HuH-7.5 (cell line): ENCODE results near the gene RNF32.

ENCODE experiments used
- DNase-seq: peaks from one replicate; pipeline ENCODE4 v3.0.0; 2011; ENCODE audit warnings: low spot score

RNF32 gene

DNA sequence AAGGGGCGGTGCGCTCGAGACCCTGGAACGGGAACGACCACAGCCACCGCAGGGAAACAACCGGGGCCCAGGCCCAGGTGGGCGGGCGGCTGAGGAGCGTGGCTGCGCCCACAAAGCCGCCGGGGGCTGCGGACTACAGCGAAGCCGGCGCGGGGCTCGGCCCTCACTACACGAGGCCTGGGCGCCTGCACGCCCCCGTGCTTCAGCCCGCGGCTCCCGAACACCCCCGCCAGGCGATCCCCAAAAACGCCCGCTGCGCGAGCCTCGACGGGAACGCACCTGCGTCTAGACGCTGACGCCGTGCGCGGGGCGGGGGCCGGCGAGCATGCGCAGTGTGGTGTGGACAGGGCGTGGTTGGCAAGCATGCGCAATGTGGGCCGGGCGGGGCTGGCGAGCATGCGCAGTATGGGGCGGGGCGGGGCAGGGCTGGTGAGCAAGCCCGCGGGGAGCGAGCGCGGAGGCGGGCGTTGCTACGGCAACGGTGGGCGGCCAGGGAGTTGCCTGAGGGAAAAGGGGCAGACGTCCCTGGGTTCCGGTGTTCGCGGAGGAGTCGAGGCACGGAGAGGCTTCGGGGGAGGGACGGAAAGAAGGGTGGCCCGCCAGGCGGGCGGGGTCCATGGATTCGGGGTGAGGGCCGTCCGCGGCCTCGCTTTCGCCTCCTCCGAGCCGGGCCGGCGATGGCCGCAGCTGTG lies at the start of gene RNF32:
RNF32 (plus strand) TSS at position 518 of the 692 bp plus-strand sequence. CDS start 3,104 bp downstream, outside the sequence.
- DNase-seq, result peak; percentile 90

DNA sequence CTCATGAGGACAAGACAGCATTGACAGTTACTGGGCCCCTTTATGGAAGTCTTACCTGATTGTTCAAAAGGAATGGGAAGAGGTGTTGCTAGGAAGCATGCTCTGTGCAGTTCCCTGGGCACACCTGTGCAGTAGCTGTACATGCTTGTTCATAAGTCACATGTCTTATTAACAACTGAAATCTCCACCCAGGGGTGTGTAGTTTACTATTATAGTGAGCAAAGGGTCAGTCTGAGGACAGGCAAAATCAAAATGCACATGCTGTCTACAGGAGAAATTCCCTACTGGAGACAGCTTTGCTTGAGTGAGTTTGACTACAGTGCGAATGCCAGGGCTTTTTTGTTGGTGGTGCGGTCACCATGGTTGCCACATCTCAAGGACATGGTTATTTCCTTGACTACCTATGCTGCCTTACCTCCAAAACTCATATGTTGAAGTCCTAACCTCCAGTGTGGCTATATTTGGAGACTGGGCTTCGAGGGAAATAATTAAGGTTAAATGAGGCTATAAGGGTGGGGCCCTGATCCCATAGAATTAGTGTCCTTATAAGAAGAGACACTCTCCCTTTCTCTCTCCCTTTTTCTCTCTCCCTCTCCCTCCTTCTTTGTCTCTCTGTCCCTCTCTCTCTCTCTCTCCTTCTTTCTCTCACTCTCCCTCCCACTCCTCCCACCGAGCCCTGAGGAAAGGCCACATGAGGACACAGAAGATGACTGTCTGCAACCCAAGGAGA lies 48.3 kb upstream of the RNF32 start:
- DNase-seq, result no peak

DNA sequence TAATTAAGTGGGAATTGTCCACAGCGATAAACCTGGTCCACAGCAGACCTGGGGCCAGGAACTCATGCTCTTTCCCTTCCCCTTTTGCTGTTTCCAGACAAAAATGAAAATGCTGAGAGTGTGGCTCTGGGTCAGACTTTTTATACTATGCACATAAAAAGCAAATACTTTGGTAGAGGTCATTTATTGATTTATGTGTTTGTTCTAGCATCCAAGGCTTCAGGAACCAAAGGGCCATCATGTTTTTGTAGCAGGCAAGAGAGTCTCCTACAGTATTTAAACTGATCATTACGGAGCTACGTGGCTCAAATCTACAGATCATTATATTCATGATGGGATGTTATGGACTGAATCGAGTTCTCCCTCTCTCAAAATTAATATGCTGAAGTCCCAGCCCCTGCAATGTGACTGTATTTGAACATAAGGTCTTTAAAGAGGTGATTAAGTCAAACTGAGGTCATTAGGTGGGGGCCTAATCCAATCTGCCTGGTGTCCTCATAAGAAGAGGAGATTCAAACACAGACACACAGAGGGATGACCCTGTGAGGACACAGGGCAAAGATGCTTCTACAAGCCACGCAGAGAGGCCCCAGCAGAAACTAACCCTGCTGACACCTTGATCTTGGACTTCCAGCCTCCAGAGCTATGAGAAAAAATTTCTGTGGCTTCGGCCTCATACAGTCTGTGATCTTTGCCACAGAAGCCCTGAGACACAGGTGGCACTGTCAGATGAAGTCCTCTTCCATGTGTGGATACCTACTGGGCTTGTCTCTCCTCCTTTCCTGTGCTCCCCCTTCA lies 46.1 kb upstream of the RNF32 start:
- DNase-seq, result no peak

GRCh38 chr7:156600496-156600895 lies 40.1 kb upstream of the RNF32 start:
- no peak for DNase-seq

DNA sequence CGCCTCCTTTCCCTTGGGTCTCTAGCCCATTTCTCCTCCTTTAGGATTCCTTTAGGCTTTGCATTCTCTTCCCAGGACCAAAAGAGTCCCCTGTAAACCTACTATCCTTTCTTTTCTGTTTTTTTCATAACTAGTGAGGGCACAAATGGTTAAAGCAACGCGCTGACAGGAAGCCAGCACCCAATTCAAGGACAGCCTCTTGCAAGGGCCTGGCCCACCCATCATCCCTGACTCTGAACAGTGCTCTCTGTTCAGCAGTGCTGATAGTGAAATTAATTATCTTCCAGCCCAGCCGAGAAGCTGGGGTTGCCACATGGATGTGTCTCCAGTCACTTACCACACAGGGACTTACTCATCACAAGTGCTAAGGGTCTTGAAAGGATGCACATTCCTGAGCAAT lies 38.3 kb upstream of the RNF32 start:
- no peak for DNase-seq

DNA sequence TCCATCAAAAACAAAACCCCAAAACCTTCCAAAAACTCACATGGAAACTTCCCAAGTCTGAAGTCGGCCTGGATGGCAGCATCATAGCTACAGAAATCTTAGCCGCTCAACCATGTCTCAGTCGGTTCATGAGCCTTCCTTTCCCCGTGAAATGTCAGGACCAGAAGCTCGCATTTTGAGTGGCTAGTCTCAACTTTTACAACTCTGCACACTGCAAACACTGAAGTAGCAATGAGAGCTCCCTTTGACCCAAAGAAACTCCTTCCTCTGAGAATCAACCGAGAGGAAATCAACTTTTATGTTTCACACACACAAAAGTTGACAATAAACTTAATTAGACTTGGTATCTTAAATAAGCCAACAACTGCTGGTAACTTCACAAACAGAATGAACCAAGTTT lies 37.6 kb upstream of the RNF32 start:
- DNase-seq, result no peak

GRCh38 chr7:156603629-156604028 lies 36.9 kb upstream of the RNF32 start:
- DNase-seq, result no peak

DNA sequence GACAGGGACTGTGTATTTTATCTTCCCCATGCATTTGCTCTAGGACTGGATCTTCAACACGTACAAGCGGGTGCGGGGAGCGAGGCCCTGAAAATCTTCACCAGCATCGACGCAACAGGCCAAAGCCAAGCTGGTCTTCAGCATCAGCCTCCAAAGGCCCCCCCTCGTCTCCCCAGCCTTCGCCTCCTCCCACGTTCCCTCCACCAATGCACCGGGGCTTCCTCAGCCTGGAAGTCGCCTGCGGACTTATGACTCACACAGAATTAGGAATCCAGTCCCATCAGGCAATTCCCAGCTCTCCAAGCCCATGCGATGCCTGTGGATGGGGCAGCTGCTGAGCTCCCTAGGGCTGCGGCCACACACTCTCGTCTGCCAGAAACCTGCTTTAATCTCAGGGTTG lies 36.3 kb upstream of the RNF32 start:
- DNase-seq, result no peak

DNA sequence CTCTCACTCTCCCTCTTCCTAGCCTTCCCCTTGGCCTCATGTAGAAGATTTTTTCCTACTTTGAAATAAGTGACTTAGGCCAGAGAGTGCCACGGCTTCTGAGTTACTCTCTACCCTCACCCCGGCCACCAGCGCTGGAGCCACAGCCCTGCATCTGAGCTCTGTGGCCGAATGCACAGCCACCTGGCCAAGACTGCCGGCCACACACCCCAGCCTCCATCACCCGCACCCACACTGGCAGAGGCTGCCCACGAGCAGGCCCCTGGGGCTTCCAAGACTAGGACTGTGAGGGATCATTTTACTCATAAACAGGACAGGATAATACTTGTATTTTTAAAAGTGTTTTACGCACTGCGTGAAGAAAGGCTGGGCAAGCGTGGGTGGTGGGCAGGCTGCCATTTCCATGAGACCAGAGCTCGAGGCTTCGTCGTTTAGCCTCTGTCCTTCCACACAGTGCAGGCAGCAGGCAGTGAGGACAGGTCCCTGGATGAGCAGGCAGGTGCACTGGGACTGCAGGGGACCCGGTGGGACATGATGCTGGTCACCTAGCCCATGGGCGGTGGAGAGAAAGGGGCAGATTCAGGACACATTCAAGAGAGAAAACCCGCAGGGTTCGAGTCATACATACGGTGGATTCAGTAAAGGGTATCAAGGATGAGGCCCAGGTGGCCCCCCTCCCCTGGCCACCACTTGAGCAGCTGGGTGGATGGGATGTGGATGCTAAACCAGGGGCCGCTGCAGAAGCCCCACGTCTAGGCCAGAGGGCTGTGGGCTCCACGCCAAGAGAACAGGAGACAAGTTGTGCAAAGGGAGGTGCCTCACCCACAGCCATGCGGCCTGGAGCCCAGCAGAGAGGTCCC lies 35.5 kb upstream of the RNF32 start:
- DNase-seq, result no peak

GRCh38 chr7:156606135-156606534 lies 34.4 kb upstream of the RNF32 start:
- DNase-seq, result no peak

GRCh38 chr7:156606691-156607331 lies 33.8 kb upstream of the RNF32 start:
- no peak for DNase-seq

DNA sequence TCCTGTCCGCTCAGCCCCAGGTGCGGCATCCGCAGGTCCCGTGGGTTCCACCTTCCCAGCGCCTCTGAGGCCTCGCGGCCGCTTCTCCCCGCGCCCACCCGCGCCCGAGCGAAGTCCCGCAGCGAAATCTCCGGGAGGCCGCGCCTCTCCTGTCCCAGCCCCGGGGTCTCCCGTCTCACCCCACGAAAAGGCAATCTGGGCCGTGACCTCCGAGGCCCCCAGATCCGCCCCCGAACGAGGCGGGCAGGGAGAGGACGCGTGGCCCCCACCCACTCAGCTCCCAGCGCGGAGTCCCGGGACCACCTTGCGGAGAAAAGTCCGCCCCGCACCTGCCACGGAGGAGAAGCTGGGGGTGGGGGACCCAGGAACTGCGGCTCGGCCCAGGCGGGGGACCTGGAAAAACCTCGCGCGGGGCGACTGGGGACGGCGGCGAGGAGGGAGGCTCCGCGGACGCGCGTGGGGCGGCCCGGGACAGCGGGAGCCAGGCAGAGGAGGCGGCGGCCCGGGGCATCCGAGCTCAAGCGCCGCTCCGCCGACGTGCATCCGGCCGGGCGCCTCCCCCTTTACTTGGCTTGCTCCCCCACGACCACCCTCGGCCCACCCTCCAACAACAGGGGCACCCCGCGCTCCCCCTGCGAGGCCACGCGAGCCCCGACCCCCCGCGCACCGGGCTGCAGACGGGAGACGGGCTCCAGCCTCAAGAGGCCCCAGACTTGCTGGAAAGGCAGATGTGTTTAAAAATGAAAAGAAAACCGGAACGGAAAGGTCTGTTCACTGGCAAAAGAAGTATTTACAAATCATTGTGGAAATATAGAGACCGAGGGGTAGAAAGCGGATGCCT lies 33.0 kb upstream of the RNF32 start:
- no peak for DNase-seq

DNA sequence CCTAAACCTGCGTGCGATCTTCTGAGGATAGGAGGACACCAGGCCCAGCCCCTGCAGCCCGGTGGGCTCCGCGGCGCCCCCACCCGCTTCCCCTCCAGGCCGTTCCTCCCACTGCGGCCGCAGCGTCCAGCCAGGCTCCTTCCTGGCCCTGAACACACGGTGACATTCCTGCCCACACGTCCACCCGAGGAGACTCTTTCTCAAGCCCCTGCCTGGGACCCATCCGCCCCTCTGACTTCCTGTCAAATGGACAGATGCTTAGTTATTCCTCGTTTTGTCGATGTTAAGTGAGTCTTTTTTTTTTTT lies 32.4 kb upstream of the RNF32 start:
- peak; percentile 59 for DNase-seq

- DNase-seq, result peak; percentile 88
These were observed 31.3 kb upstream of the RNF32 start for GRCh38 chr7:156609010-156609877.

DNA sequence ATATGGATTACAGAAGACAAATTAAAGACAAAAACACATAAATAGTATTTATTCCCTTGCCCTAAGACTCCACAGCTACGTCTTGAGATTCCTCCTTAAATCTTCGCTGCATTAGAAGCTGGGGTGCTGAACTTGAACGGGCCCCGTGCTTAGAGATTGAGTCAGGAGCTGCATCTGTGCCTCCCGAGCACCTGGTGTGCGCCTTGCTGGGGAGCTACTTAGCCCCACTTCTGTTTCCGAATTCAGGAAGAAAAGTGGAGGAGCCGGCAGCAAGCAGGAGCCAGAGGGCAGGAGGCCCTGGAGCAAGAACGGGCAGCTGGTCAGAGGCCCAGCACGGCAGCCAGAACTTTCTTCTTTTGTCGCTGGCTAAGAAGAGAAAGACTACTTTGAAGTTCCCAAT lies 30.4 kb upstream of the RNF32 start:
- DNase-seq, result no peak

DNA sequence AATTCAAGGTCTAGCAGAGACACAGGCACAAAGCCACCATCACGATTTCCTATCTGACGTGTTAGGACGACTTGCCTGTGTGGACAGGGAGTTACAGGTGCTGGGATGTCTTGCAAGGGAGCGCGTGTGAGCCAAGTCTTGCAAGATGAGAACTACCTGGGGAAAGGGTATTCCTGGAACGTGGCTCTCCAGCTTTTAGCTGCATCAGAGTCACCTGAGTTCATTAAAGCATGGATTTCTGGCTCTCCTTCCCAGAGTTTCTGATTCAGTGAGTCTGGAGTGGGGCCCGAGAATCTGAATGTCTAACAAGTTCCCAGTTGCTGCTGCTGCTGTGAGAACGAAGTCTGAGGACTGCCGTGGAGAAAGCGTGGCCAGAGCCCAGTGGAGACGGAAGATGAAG lies 30.0 kb upstream of the RNF32 start:
- DNase-seq, result no peak

- no peak for DNase-seq
These were observed 29.3 kb upstream of the RNF32 start for GRCh38 chr7:156611014-156612010.

DNA sequence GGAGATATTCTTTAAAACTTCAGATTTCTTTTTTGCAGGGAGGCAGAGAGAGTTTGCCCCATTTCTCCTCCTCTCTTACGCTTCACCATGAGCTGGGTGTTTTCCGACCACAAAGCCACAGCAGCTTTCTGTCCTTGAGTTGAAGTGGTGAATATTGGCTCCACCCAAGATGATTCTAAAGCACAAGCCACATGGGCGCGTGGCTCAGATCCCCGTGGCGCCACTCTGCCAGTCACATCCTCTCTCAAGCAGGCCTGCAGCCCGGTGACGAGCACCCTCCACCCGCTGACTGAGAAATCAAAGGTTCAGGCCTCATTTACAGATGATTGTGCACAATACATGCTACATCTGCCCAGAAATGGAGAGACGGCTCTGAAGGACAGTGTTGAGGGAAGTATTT lies 27.6 kb upstream of the RNF32 start:
- no peak for DNase-seq
